B cell (primary cell): Measurements from ENCODE around the gene LUZP1. TPM values are rescaled to one million over a fixed set of nuclear protein-coding genes. Genes with fewer than 3 reads are reported as not detected.

Experiments used
- ATAC-seq: fragments of 200-7000 bp; cut with Tn5 transposase; one replicate; pipeline ENCODE4 v1.10.0; 2021; ENCODE audit warnings: low read depth, mild to moderate bottlenecking, moderate number of reproducible peaks, moderate library complexity
- CTCF ChIA-PET: fragments of 350-600 bp; sonication (Branson Sonifier 250); formaldehyde crosslinking; loops from one replicate; lab custom pipeline; 2021; ENCODE audit warnings: antibody characterized with exemption, inconsistent platforms; lab: Charles Lee
- POLR2A ChIA-PET: fragments of 350-600 bp; sonication (Branson Sonifier 250); formaldehyde crosslinking; loops from one replicate; lab custom pipeline; 2021; ENCODE audit warnings: antibody characterized with exemption; lab: Charles Lee
- DNase-seq: peaks from one replicate; pipeline ENCODE4 v3.0.0; 2013
- H2AFZ ChIP-seq: 2 replicates; pipeline ENCODE4 v1.6.1; 2012; ENCODE audit warnings: mild to moderate bottlenecking, low read depth, low read length; ENCODE audit not compliant: insufficient read depth, poor library complexity, severe bottlenecking
- H3K27ac ChIP-seq, 2 donors: 1 replicate in 1 of 2; 2 replicates in 1 of 2; pipeline ENCODE4 v1.5.1; 2012 to 2013; ENCODE audit warnings: low read length in 2 of 2, mild to moderate bottlenecking in 2 of 2, moderate library complexity in 1 of 2
- H3K27me3 ChIP-seq, 4 experiments: fragments of 200-600 bp in 1 of 4; sonication (generic) in 1 of 4; replicated peaks in 1 of 4; 1 replicate in 2 of 4; 2 replicates in 2 of 4; pipeline versions ENCODE4 v1.6.1 to v1.7.0; 2013 to 2016; ENCODE audit warnings: low read length in 3 of 4, mild to moderate bottlenecking in 2 of 4, mixed read lengths in 1 of 4, moderate library complexity in 1 of 4; ENCODE audit not compliant: insufficient read depth in 4 of 4, control insufficient read depth in 3 of 4; ENCODE audit errors: control extremely low read depth in 1 of 4
- H3K36me3 ChIP-seq, 2 experiments: replicated peaks in 1 of 2; 1 replicate in 1 of 2; 2 replicates in 1 of 2; pipeline versions ENCODE4 v1.6.1 to v1.7.1; 2013; ENCODE audit warnings: low read length in 1 of 2; ENCODE audit not compliant: insufficient read depth in 2 of 2, control insufficient read depth in 1 of 2; ENCODE audit errors: control extremely low read depth in 1 of 2, extremely low read depth in 1 of 2
- H3K4me1 ChIP-seq, 2 donors: fragments of 200-600 bp in 1 of 2; sonication (generic) in 1 of 2; 1 replicate in 1 of 2; 2 replicates in 1 of 2; pipeline versions ENCODE4 v1.5.1 to v1.6.1; 2013 to 2017; ENCODE audit warnings: low read length in 2 of 2; ENCODE audit not compliant: control insufficient read depth in 2 of 2, insufficient read depth in 2 of 2
- H3K4me2 ChIP-seq: replicated peaks from 2 replicates; pipeline ENCODE3; 2012; ENCODE audit warnings: mild to moderate bottlenecking, low read depth, low read length; ENCODE audit not compliant: poor library complexity, severe bottlenecking
- H3K4me3 ChIP-seq, 5 experiments: fragments of 200-600 bp in 1 of 5; sonication (generic) in 1 of 5; 1 replicate in 3 of 5; 2 replicates in 2 of 5; pipeline versions ENCODE4 v1.5.1 to v1.7.0; 2011 to 2016; ENCODE audit warnings: low read length in 4 of 5, mild to moderate bottlenecking in 4 of 5, low read depth in 2 of 5, control low read depth in 1 of 5, moderate library complexity in 1 of 5; ENCODE audit not compliant: insufficient read depth in 1 of 5; ENCODE audit errors: control extremely low read depth in 1 of 5, extremely low read depth in 1 of 5
- H3K79me2 ChIP-seq: fragments of 200-600 bp; sonication (generic); one replicate; pipeline ENCODE4 v1.6.0; 2016; ENCODE audit warnings: low read length; ENCODE audit not compliant: control insufficient read depth, insufficient read depth
- H3K9ac ChIP-seq: fragments of 200-600 bp; sonication (generic); 2 replicates; pipeline ENCODE4 v1.6.1; 2017; ENCODE audit warnings: mild to moderate bottlenecking, low read length, moderate library complexity
- H3K9me3 ChIP-seq, 3 donors: one replicate each; pipeline versions ENCODE4 v1.6.1 to v1.7.1; 2013; ENCODE audit warnings: low read length in 2 of 3; ENCODE audit not compliant: control insufficient read depth in 2 of 3, insufficient read depth in 1 of 3; ENCODE audit errors: control extremely low read depth in 1 of 3
- H4K20me1 ChIP-seq: 2 replicates; pipeline ENCODE4 v1.6.0; 2012; ENCODE audit warnings: mild to moderate bottlenecking, low read length; ENCODE audit not compliant: insufficient read depth, control insufficient read depth, poor library complexity, severe bottlenecking
- H3K27ac Mint-ChIP-seq: one replicate; pipeline ENCODE4 v1.8.0; 2021; ENCODE audit warnings: mixed read lengths
- H3K27me3 Mint-ChIP-seq: one replicate; pipeline ENCODE4 v1.8.0; 2021; ENCODE audit warnings: mixed read lengths
- H3K4me1 Mint-ChIP-seq: one replicate; pipeline ENCODE4 v1.8.0; 2021; ENCODE audit warnings: mixed read lengths
- H3K4me3 Mint-ChIP-seq: one replicate; pipeline ENCODE4 v1.8.0; 2021; ENCODE audit warnings: mixed read lengths
- H3K9me3 Mint-ChIP-seq: one replicate; pipeline ENCODE4 v1.8.0; 2022; ENCODE audit warnings: mixed read lengths; ENCODE audit not compliant: insufficient read depth
- EZH2 ChIP-seq: IDR thresholded peaks from 2 replicates; pipeline ENCODE4 v1.6.1; 2012; ENCODE audit warnings: borderline replicate concordance, low read depth, mild to moderate bottlenecking, moderate library complexity, low read length; ENCODE audit not compliant: insufficient read depth, poor library complexity, severe bottlenecking
- whole genome bisulfite sequencing: methylation state at CpG from one replicate; pipeline ENCODE4 v1.1.5; 2013; ENCODE audit warnings: missing lambda C conversion rate; ENCODE audit not compliant: insufficient coverage; 5-methylcytosine and 5-hydroxymethylcytosine counted together
- intact Hi-C: fragments of 100-400 bp; cut with micrococcal nuclease; formaldehyde crosslinking; loops from one replicate; pipeline ENCODE4 v1.10.0; 2022
- polyA plus RNA-seq: library from polyadenylated mRNA; depleted of rRNA; stranded (reverse); fragments of >200 nt; gene quantifications from 2 replicates; pipeline ENCODE4 v1.2.3, GENCODE V29; 2012
- total RNA-seq, 2 donors: library from RNA; stranded (reverse); fragments of 120-200 nt in 1 of 2; gene quantifications; 1 replicate in 1 of 2; 2 replicates in 1 of 2; pipeline versions ENCODE4 v1.2.3 to v1.2.4, GENCODE V29; 2013 to 2022
- TF ChIP-seq, protein P1 (sequence below): fragments of 200-600 bp; IDR thresholded peaks from one replicate; pipeline ENCODE4 v1.8.0; 2022; ENCODE audit warnings: antibody characterized with exemption, mild to moderate bottlenecking

LUZP1 gene
- total and polyA plus RNA-seq, 2 donors (not counting 1 experiment from before 2014, with no cell fraction given) = 2.0 to 12.9 TPM

DNA sequence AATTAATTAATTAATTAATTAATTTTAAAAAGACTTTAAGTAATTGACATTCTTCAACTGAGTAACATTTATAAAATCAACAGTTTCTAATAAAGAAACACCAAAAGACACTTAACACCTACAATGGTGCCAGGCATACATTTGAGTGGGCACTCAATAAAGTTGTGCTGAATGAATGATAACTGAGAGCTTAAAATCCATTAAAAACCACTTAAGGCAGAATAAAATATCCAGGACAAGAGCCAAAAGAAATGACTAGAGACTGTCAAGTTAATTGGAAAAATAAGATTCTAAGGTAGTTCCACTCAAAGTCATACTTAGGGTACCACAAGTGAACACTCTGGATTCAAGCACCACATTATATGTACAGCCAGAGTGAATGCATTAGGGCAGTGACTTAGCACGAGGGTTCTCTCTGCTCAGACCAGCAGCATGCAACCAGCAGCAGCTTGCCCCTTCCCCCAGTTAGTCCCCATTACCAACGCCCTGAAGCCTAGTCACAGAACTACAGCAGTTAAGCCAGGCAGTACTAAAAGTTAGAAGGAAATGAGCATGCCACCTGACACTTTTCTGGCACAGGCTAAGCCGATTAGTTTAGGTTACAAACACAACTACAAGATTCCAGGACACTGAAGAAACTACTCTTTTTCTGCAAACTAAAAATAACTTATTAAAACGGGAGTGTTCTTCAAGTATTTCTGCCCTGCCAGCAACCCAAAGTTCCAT, 46.5 kb downstream of the LUZP1 start:
- Mint-ChIP-seq H3K27ac (no peak overlapping the region), H3K27me3 (no peaks in the 10 kb centered on the region), H3K9me3 (no peaks in the 10 kb centered on the region), H3K4me1 (peaks cover 22% of the 10 kb centered on the region), H3K4me3 (no peak overlapping the region)
- no peak for TF ChIP-seq EZH2
- TF ChIP-seq, protein P1, sequence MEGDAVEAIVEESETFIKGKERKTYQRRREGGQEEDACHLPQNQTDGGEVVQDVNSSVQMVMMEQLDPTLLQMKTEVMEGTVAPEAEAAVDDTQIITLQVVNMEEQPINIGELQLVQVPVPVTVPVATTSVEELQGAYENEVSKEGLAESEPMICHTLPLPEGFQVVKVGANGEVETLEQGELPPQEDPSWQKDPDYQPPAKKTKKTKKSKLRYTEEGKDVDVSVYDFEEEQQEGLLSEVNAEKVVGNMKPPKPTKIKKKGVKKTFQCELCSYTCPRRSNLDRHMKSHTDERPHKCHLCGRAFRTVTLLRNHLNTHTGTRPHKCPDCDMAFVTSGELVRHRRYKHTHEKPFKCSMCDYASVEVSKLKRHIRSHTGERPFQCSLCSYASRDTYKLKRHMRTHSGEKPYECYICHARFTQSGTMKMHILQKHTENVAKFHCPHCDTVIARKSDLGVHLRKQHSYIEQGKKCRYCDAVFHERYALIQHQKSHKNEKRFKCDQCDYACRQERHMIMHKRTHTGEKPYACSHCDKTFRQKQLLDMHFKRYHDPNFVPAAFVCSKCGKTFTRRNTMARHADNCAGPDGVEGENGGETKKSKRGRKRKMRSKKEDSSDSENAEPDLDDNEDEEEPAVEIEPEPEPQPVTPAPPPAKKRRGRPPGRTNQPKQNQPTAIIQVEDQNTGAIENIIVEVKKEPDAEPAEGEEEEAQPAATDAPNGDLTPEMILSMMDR = no peak
- Histone ChIP-seq H3K27ac (no peak overlapping the region), H3K27me3 (no peaks in the 10 kb centered on the region), H3K36me3 (no peaks in the 10 kb centered on the region), H3K4me2 (no peak overlapping the region), H3K4me3 (no peak overlapping the region), H2AFZ (no peak overlapping the region), H3K9ac (no peak overlapping the region), H3K79me2 (peaks cover 24% of the 10 kb centered on the region), H3K4me1 (peaks cover 6 to 11% of the 10 kb centered on the region in 2 donors), H4K20me1 (no peaks in the 10 kb centered on the region), H3K9me3 (no peaks in the 10 kb centered on the region)
- ATAC-seq (no peak), DNase-seq (no peak)
- intact Hi-C loops = no loop called here
- 60% methylated on average over 3 of the region's 4 CpGs for WGBS
- ChIA-PET POLR2A (interaction anchor here (0.6 kb wide), 1 partner anchor 9 kb away, joined by 3 read pairs; no protein-coding TSS in a partner anchor), CTCF (interaction anchor here (1.2 kb wide), 1 partner anchor 23 kb away, joined by 3 read pairs; no protein-coding TSS in a partner anchor)

DNA sequence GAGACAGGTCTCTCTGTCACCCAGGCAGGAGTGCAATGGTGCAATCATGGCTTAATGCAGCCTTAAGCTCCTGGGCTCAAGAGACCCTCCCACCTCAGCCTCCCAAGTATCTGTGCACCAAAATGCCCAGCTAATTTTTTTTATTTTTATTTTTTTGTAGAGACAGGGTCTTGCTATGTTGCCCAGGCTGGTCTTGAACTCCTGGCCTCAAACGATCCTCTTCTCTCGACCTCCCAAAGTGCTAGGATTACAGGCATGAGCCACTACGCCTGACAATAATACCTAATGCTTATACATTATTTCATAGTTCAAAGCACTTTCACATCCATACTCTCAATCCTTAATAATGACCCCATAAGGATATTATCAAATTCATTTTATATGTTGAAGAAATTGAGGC, 48.3 kb downstream of the LUZP1 start:
- H3K27ac ChIP-seq = no peak overlapping the region
- H3K4me2 ChIP-seq = no peak overlapping the region
- DNase-seq = no peak
- H3K4me3 Mint-ChIP-seq = no peak overlapping the region
- peaks cover 10 to 17% of the 10 kb centered on the region in 2 donors for H3K4me1 ChIP-seq
- peaks cover 0 to 6% (median 0%) of the 10 kb centered on the region in 3 donors for H3K9me3 ChIP-seq
- intact Hi-C loops = no loop called here
- H3K27ac Mint-ChIP-seq = no peak overlapping the region
- peaks cover 24% of the 10 kb centered on the region for H3K79me2 ChIP-seq
- no peak overlapping the region for H2AFZ ChIP-seq
- no peaks in the 10 kb centered on the region for H3K9me3 Mint-ChIP-seq
- H3K36me3 ChIP-seq = no peaks in the 10 kb centered on the region
- no peak for ATAC-seq
- 100% methylated on average over 2 of the region's 3 CpGs for WGBS
- no peak overlapping the region for H3K9ac ChIP-seq
- H3K4me3 ChIP-seq = no peak overlapping the region
- no peaks in the 10 kb centered on the region for H3K27me3 Mint-ChIP-seq
- no peaks in the 10 kb centered on the region for H4K20me1 ChIP-seq
- TF ChIP-seq, protein P1 = no peak
- TF ChIP-seq EZH2 = no peak
- peaks cover 37% of the 10 kb centered on the region for H3K4me1 Mint-ChIP-seq
- POLR2A ChIA-PET = interaction anchor here (0.6 kb wide), 1 partner anchor 62 kb away, joined by 8 read pairs; no protein-coding TSS in a partner anchor
- CTCF ChIA-PET = interaction anchor here (2.7 to 8.0 kb wide), 2 partner anchors 21 to 64 kb away, joined by 18 to 45 read pairs; no protein-coding TSS in a partner anchor
- no peaks in the 10 kb centered on the region for H3K27me3 ChIP-seq
